Keratinocyte (primary cell): Measurements from ENCODE around the gene QSOX2. TPM values are rescaled to one million over a fixed set of nuclear protein-coding genes. Genes with fewer than 3 reads are reported as not detected.

Experiments
- DNase-seq: peaks from one replicate; pipeline ENCODE4 v3.0.0-alpha.2; 2011; ENCODE audit warnings: low read depth, missing footprints, low spot score
- FAIRE-seq: peaks from 2 replicates; lab custom pipeline; 2011; peaks lifted over from hg19 to GRCh38; lab: Jason Lieb, UNC
- H2AFZ ChIP-seq: 2 replicates; pipeline ENCODE4 v1.6.0; 2012; ENCODE audit warnings: low read length, control low read depth, inconsistent platforms; ENCODE audit not compliant: control insufficient read depth
- H3K27ac ChIP-seq: 2 replicates; pipeline ENCODE4 v1.5.1; 2011; ENCODE audit warnings: low read length; ENCODE audit not compliant: control insufficient read depth, insufficient read depth
- H3K27me3 ChIP-seq: 3 replicates; pipeline ENCODE4 v1.6.0; 2011; ENCODE audit warnings: low read length; ENCODE audit not compliant: control insufficient read depth, insufficient read depth; ENCODE audit errors: extremely low read depth
- H3K36me3 ChIP-seq, 2 experiments: 2 replicates in 1 of 2; 3 replicates in 1 of 2; pipeline ENCODE4 v1.5.1; 2011; ENCODE audit warnings: low read length in 2 of 2, mild to moderate bottlenecking in 1 of 2; ENCODE audit not compliant: control insufficient read depth in 2 of 2, insufficient read depth in 2 of 2; ENCODE audit errors: extremely low read depth in 1 of 2
- H3K4me1 ChIP-seq: 3 replicates; pipeline ENCODE4 v1.5.1; 2011; ENCODE audit warnings: low read length; ENCODE audit not compliant: control insufficient read depth, insufficient read depth; ENCODE audit errors: extremely low read depth
- H3K4me2 ChIP-seq: 3 replicates; pipeline ENCODE4 v1.6.0; 2011; ENCODE audit warnings: low read depth, low read length; ENCODE audit not compliant: control insufficient read depth, insufficient read depth; ENCODE audit errors: extremely low read depth
- H3K4me3 ChIP-seq, 3 experiments: fragments of 200-600 bp in 1 of 3; sonication (generic) in 1 of 3; 2 replicates in 2 of 3; 3 replicates in 1 of 3; pipeline ENCODE4 v1.5.1; 2011 to 2016; ENCODE audit warnings: low read length in 3 of 3, mild to moderate bottlenecking in 3 of 3, control low read depth in 2 of 3, inconsistent platforms in 1 of 3, low read depth in 1 of 3, mixed read lengths in 1 of 3, mixed run types in 1 of 3, moderate library complexity in 1 of 3; ENCODE audit not compliant: control insufficient read depth in 2 of 3, insufficient read depth in 2 of 3; ENCODE audit errors: extremely low read depth in 1 of 3
- H3K79me2 ChIP-seq: 2 replicates; pipeline ENCODE4 v1.6.0; 2012; ENCODE audit warnings: low read length; ENCODE audit not compliant: control insufficient read depth, insufficient read depth
- H3K9ac ChIP-seq: 3 replicates; pipeline ENCODE4 v1.6.0; 2011; ENCODE audit warnings: low read length; ENCODE audit not compliant: control insufficient read depth, insufficient read depth; ENCODE audit errors: extremely low read depth
- H3K9me1 ChIP-seq: 3 replicates; pipeline ENCODE4 v1.6.0; 2011; ENCODE audit warnings: low read length; ENCODE audit not compliant: control insufficient read depth, insufficient read depth; ENCODE audit errors: extremely low read depth
- H3K9me3 ChIP-seq: 2 replicates; pipeline ENCODE4 v1.5.1; 2012; ENCODE audit warnings: low read depth, low read length; ENCODE audit not compliant: control insufficient read depth
- H4K20me1 ChIP-seq: 3 replicates; pipeline ENCODE4 v1.6.0; 2011; ENCODE audit warnings: low read length; ENCODE audit not compliant: control insufficient read depth, insufficient read depth; ENCODE audit errors: extremely low read depth
- CTCF ChIP-seq, 3 experiments: IDR thresholded peaks in 1 of 3; conservative IDR thresholded peaks in 1 of 3; optimal IDR thresholded peaks in 1 of 3; 2 replicates in 2 of 3; 3 replicates in 1 of 3; pipeline versions ENCODE3 to v1.5.1; 2011; ENCODE audit warnings: low read length in 3 of 3, mild to moderate bottlenecking in 3 of 3, moderate library complexity in 2 of 3, control low read depth in 1 of 3, inconsistent platforms in 1 of 3; ENCODE audit not compliant: insufficient read depth in 2 of 3; ENCODE audit errors: extremely low read depth in 1 of 3
- EZH2 ChIP-seq: IDR thresholded peaks from one replicate; pipeline ENCODE4 v1.6.1; 2012; ENCODE audit warnings: inconsistent platforms, mild to moderate bottlenecking, low read length, moderate library complexity
- dilution Hi-C: fragments of 300-500 bp; cut with MboI; formaldehyde crosslinking; loops from one replicate; pipeline ENCODE4 v1.7.0; 2020; ENCODE audit warnings: low sequenced_read_pairs; ENCODE audit not compliant: extremely low pct_ligation_motif_present
- polyA plus RNA-seq, 5 experiments: library from polyadenylated mRNA; depleted of rRNA in 3 of 5; stranded (reverse) in 3 of 5; stranded (forward) in 1 of 5; unstranded in 1 of 5; fragments of >200 nt; gene quantifications; 1 replicate in 1 of 5; 2 replicates in 3 of 5; 3 replicates in 1 of 5; pipeline versions ENCODE4 v1.2.1 to v1.2.3, GENCODE V29; 2011 to 2012; ENCODE audit warnings: missing spikeins in 2 of 5, low read depth in 1 of 5, low replicate concordance in 1 of 5

Gene QSOX2
- polyA plus RNA-seq, 1 donor (not counting 4 experiments of a cell fraction or from before 2014, with no cell fraction given), result 11.9 TPM

GRCh38 chr9:136273244-136273865, 27.7 kb upstream of the QSOX2 start:
- H3K9ac ChIP-seq, result no peak overlapping the region
- FAIRE-seq, result no peak
- H3K4me2 ChIP-seq, result no peak overlapping the region
- H3K36me3 ChIP-seq, result no peaks in the 10 kb centered on the region
- DNase-seq, result no peak
- no peak overlapping the region for H3K27ac ChIP-seq
- H3K79me2 ChIP-seq, result no peaks in the 10 kb centered on the region
- no peak overlapping the region for H2AFZ ChIP-seq
- H4K20me1 ChIP-seq, result no peaks in the 10 kb centered on the region
- peaks cover 19% of the 10 kb centered on the region for H3K27me3 ChIP-seq
- no peak for TF ChIP-seq CTCF (optimal IDR thresholded peaks at IDR 0.05 in 1 of 3, IDR thresholded peaks at IDR 0.05 in 1 of 3, conservative IDR thresholded peaks at IDR 0.05 in 1 of 3; ENCODE audit: extremely low read depth in 1 of 3, insufficient read depth in 2 of 3, low read length in 3 of 3)
- TF ChIP-seq EZH2, result no peak
- no peaks in the 10 kb centered on the region for H3K9me3 ChIP-seq
- no peak overlapping the region for H3K4me3 ChIP-seq
- no peaks in the 10 kb centered on the region for H3K9me1 ChIP-seq
- H3K4me1 ChIP-seq, result no peaks in the 10 kb centered on the region
- dilution Hi-C loops, result no loop called here

- no peaks in the 10 kb centered on the region for H3K79me2 ChIP-seq
- FAIRE-seq, result no peak
- no peak for DNase-seq
- no peak overlapping the region for H3K4me2 ChIP-seq
- H4K20me1 ChIP-seq, result no peaks in the 10 kb centered on the region
- H3K9ac ChIP-seq, result no peak overlapping the region
- no peak overlapping the region for H2AFZ ChIP-seq
- H3K4me3 ChIP-seq, result no peak overlapping the region
- H3K27ac ChIP-seq, result no peak overlapping the region
- H3K9me3 ChIP-seq, result no peaks in the 10 kb centered on the region
- peaks cover 5% of the 10 kb centered on the region for H3K4me1 ChIP-seq
- TF ChIP-seq EZH2, result no peak
- no peak for TF ChIP-seq CTCF (optimal IDR thresholded peaks at IDR 0.05 in 1 of 3, IDR thresholded peaks at IDR 0.05 in 1 of 3, conservative IDR thresholded peaks at IDR 0.05 in 1 of 3; ENCODE audit: extremely low read depth in 1 of 3, insufficient read depth in 2 of 3, low read length in 3 of 3)
- peaks cover 10% of the 10 kb centered on the region for H3K27me3 ChIP-seq
- no peaks in the 10 kb centered on the region for H3K36me3 ChIP-seq
- no peaks in the 10 kb centered on the region for H3K9me1 ChIP-seq
- dilution Hi-C loops, result no loop called here
Measured at GRCh38 chr9:136270173-136270705, 24.6 kb upstream of the QSOX2 start.
